Endothelial cell of umbilical vein (primary cell): ENCODE data around the gene CLSTN2. TPM values are rescaled to one million over a fixed set of nuclear protein-coding genes. Genes with fewer than 3 reads are reported as not detected.

ENCODE experiments used
- BruUV-seq: library from RNA; stranded (reverse); fragments of 400-500 nt; replicated peaks from 2 replicates; lab custom pipeline; 2021; lab: Mats Ljungman, UMichigan
- CTCF ChIA-PET: fragments of 300-600, 350-600 bp; sonication (Branson Sonifier 250); formaldehyde crosslinking; loops from one replicate; lab custom pipeline; 2021; ENCODE audit warnings: antibody characterized with exemption, inconsistent platforms; lab: Charles Lee
- POLR2A ChIA-PET: fragments of 300-600, 350-600 bp; sonication (Branson Sonifier 250); formaldehyde crosslinking; loops from one replicate; lab custom pipeline; 2021; ENCODE audit warnings: antibody characterized with exemption, inconsistent platforms; lab: Charles Lee
- DNase-seq: peaks from one replicate; pipeline ENCODE4 v3.0.0-alpha.2; 2011; ENCODE audit warnings: low read depth, low spot score
- FAIRE-seq: peaks from 2 replicates; lab custom pipeline; 2011; peaks lifted over from hg19 to GRCh38; lab: Jason Lieb, UNC
- H2AFZ ChIP-seq: 2 replicates; pipeline ENCODE4 v1.6.0; 2012; ENCODE audit warnings: low read depth, low read length, control low read depth, inconsistent platforms
- H3K27ac ChIP-seq: 2 replicates; pipeline ENCODE4 v1.5.1; 2011; ENCODE audit warnings: low read depth, mild to moderate bottlenecking, control low read depth, low read length, moderate library complexity; ENCODE audit not compliant: insufficient read depth
- H3K27me3 ChIP-seq, 2 experiments: 2 replicates each; pipeline versions ENCODE4 v1.6.0 to v1.6.1; 2011; ENCODE audit warnings: low read length in 2 of 2, mixed read lengths in 1 of 2; ENCODE audit not compliant: control insufficient read depth in 2 of 2, insufficient read depth in 2 of 2
- H3K36me3 ChIP-seq, 2 experiments: 2 replicates in 1 of 2; 3 replicates in 1 of 2; pipeline ENCODE4 v1.5.1; 2011; ENCODE audit warnings: low read length in 2 of 2, mild to moderate bottlenecking in 1 of 2, moderate library complexity in 1 of 2; ENCODE audit not compliant: control insufficient read depth in 2 of 2, insufficient read depth in 2 of 2; ENCODE audit errors: extremely low read depth in 1 of 2
- H3K4me1 ChIP-seq: 3 replicates; pipeline ENCODE4 v1.5.1; 2011; ENCODE audit warnings: mild to moderate bottlenecking, low read length; ENCODE audit not compliant: control insufficient read depth, insufficient read depth; ENCODE audit errors: extremely low read depth
- H3K4me2 ChIP-seq: 2 replicates; pipeline ENCODE4 v1.6.1; 2011; ENCODE audit warnings: low read length, control low read depth, mixed read lengths; ENCODE audit not compliant: insufficient read depth
- H3K4me3 ChIP-seq, 3 experiments: fragments of 200-600 bp in 1 of 3; sonication (generic), shearing (Covaris generic) in 1 of 3; replicated peaks in 1 of 3; 2 replicates each; pipeline ENCODE4 v1.5.1; 2011 to 2016; ENCODE audit warnings: control low read depth in 3 of 3, low read length in 3 of 3, mild to moderate bottlenecking in 2 of 3, inconsistent platforms in 1 of 3, low read depth in 1 of 3, moderate library complexity in 1 of 3; ENCODE audit not compliant: insufficient read depth in 1 of 3
- H3K79me2 ChIP-seq: 2 replicates; pipeline ENCODE4 v1.6.0; 2012; ENCODE audit warnings: low read length, inconsistent platforms; ENCODE audit not compliant: control insufficient read depth, insufficient read depth
- H3K9ac ChIP-seq: replicated peaks from 2 replicates; pipeline ENCODE3; 2011; ENCODE audit warnings: low read length, control low read depth; ENCODE audit not compliant: insufficient read depth; ENCODE audit errors: extremely low read depth
- H3K9me1 ChIP-seq: replicated peaks from 3 replicates; pipeline ENCODE4 v1.6.0; 2011; ENCODE audit warnings: mild to moderate bottlenecking, low read length; ENCODE audit not compliant: control insufficient read depth, insufficient read depth; ENCODE audit errors: extremely low read depth
- H3K9me3 ChIP-seq: replicated peaks from 2 replicates; pipeline ENCODE4 v1.5.1; 2012; ENCODE audit warnings: low read length, inconsistent platforms; ENCODE audit not compliant: control insufficient read depth, insufficient read depth
- H4K20me1 ChIP-seq: replicated peaks from 2 replicates; pipeline ENCODE3; 2011; ENCODE audit warnings: mild to moderate bottlenecking, low read length; ENCODE audit not compliant: control insufficient read depth, insufficient read depth; ENCODE audit errors: extremely low read depth
- CTCF ChIP-seq, 2 donors: IDR thresholded peaks; 1 replicate in 1 of 2; 2 replicates in 1 of 2; pipeline ENCODE4 v1.5.1; 2011; ENCODE audit warnings: low read length in 2 of 2, mild to moderate bottlenecking in 2 of 2, moderate library complexity in 2 of 2, control low read depth in 1 of 2, inconsistent platforms in 1 of 2, low read depth in 1 of 2; ENCODE audit not compliant: insufficient read depth in 1 of 2; ENCODE audit errors: extremely low read depth in 1 of 2
- EZH2 ChIP-seq: IDR thresholded peaks from 2 replicates; pipeline ENCODE4 v1.6.1; 2012; ENCODE audit warnings: borderline replicate concordance, low read depth, mild to moderate bottlenecking, moderate library complexity, low read length, inconsistent platforms; ENCODE audit not compliant: severe bottlenecking
- FOS ChIP-seq: IDR thresholded peaks from 2 replicates; pipeline ENCODE4 v1.6.1; 2011; ENCODE audit warnings: mild to moderate bottlenecking, low read length, moderate library complexity, borderline replicate concordance; ENCODE audit not compliant: insufficient read depth
- GATA2 ChIP-seq: IDR thresholded peaks from 2 replicates; pipeline ENCODE4 v1.7.0; 2011; ENCODE audit warnings: low read depth, mild to moderate bottlenecking, moderate library complexity, mixed read lengths, low read length; ENCODE audit not compliant: insufficient read length, insufficient read depth
- JUN ChIP-seq: IDR thresholded peaks from 2 replicates; pipeline ENCODE4 v1.6.1; 2011; ENCODE audit warnings: borderline replicate concordance, low read depth; ENCODE audit not compliant: insufficient read length, insufficient read depth
- MAX ChIP-seq: IDR thresholded peaks from 2 replicates; pipeline ENCODE4 v1.6.1; 2011; ENCODE audit not compliant: insufficient read depth, insufficient read length
- MYC ChIP-seq: IDR thresholded peaks from one replicate; pipeline ENCODE4 v1.6.1; 2011; ENCODE audit warnings: mild to moderate bottlenecking, low read depth, low read length
- POLR2A ChIP-seq: IDR thresholded peaks from 2 replicates; pipeline ENCODE4 v1.6.1; 2012; ENCODE audit warnings: low read depth, mild to moderate bottlenecking, control low read depth, low read length
- POLR2AphosphoS5 ChIP-seq: IDR thresholded peaks from 2 replicates; pipeline ENCODE4 v1.6.1; 2012; ENCODE audit warnings: low read depth, mild to moderate bottlenecking, control low read depth, low read length, moderate library complexity; ENCODE audit not compliant: insufficient read depth
- dilution Hi-C: fragments of 300-500 bp; cut with MboI; formaldehyde crosslinking; loops from one replicate; pipeline ENCODE4 v1.15.0; 2019; ENCODE audit warnings: low sequenced_read_pairs; ENCODE audit not compliant: extremely low pct_ligation_motif_present
- intact Hi-C: fragments of 100-400 bp; cut with micrococcal nuclease; formaldehyde crosslinking; loops from one replicate; pipeline ENCODE4 v1.10.0; 2022
- polyA plus RNA-seq, 4 experiments: library from polyadenylated mRNA; depleted of rRNA in 3 of 4; stranded (reverse) in 3 of 4; unstranded in 1 of 4; fragments of >200 nt; gene quantifications; 2 replicates each; pipeline versions ENCODE4 v1.2.1 to v1.2.3, GENCODE V29; 2011 to 2012; ENCODE audit warnings: missing spikeins in 1 of 4
- total RNA-seq: library from RNA; stranded (reverse); gene quantifications from 2 replicates; pipeline ENCODE4 v1.2.3, GENCODE V29; 2021

CLSTN2 gene
- total and polyA plus RNA-seq, 2 donors (not counting 3 experiments of a cell fraction or from before 2014, with no cell fraction given): 0.26 to 0.38 TPM

- dilution Hi-C loops: no loop called here
Observed at GRCh38 chr3:140461250-140461649, 526.3 kb downstream of the CLSTN2 start.

More at GRCh38 chr3:140461250-140461649, 526.3 kb downstream of the CLSTN2 start:
- no peaks in the 10 kb centered on the region for H3K36me3 ChIP-seq
- ChIA-PET POLR2A (no interaction called here), CTCF (no interaction called here)
- no peak for FAIRE-seq
- no peak overlapping the region for H3K9ac ChIP-seq
- no peaks in the 10 kb centered on the region for H3K9me1 ChIP-seq
- no peak overlapping the region for H3K4me3 ChIP-seq
- no TSS peak for BruUV-seq
- no peak for DNase-seq
- TF ChIP-seq POLR2A (no peak), GATA2 (no peak), CTCF (IDR thresholded peaks at IDR 0.05; ENCODE audit: extremely low read depth in 1 of 2, insufficient read depth in 1 of 2, low read depth in 1 of 2, low read length in 2 of 2) (no peak), MYC (no peak), JUN (no peak), MAX (no peak), FOS (no peak), EZH2 (no peak), POLR2AphosphoS5 (no peak)
- no peak overlapping the region for H3K4me2 ChIP-seq
- H3K79me2 ChIP-seq: no peaks in the 10 kb centered on the region
- intact Hi-C loops: no loop called here
- H3K9me3 ChIP-seq: no peaks in the 10 kb centered on the region
- no peaks in the 10 kb centered on the region for H3K27me3 ChIP-seq
- H4K20me1 ChIP-seq: no peaks in the 10 kb centered on the region
- H2AFZ ChIP-seq: no peak overlapping the region
- H3K4me1 ChIP-seq: no peaks in the 10 kb centered on the region
- H3K27ac ChIP-seq: no peak overlapping the region
